Neural cell (in vitro differentiated cells): ENCODE measurements around the gene MAD1L1. TPM values are rescaled to one million over a fixed set of nuclear protein-coding genes. Genes with fewer than 3 reads are reported as not detected.

Experiments
- H2AFZ ChIP-seq: fragments of 200-600, 300-800 bp; sonication (generic), shearing (Covaris generic); 2 replicates; pipeline ENCODE4 v1.6.0; 2014; ENCODE audit warnings: low read depth, mild to moderate bottlenecking, antibody characterized with exemption, low read length, moderate library complexity
- H3F3A ChIP-seq: fragments of 200-600 bp; shearing (Covaris generic); 2 replicates; pipeline ENCODE4 v1.6.1; 2016; ENCODE audit warnings: mild to moderate bottlenecking, moderate library complexity, mixed read lengths, antibody characterized with exemption, low read length; ENCODE audit not compliant: insufficient read depth, poor library complexity, severe bottlenecking
- H3K27ac ChIP-seq: fragments of 200-600, 300-800 bp; sonication (generic), shearing (Covaris generic); 2 replicates; pipeline ENCODE4 v1.5.1; 2014; ENCODE audit warnings: mild to moderate bottlenecking, low read length, moderate library complexity
- H3K27me3 ChIP-seq: fragments of 300-800, 200-600 bp; sonication (generic), shearing (Covaris generic); 2 replicates; pipeline ENCODE4 v1.6.0; 2014; ENCODE audit warnings: mild to moderate bottlenecking, low read depth, low read length, moderate library complexity; ENCODE audit not compliant: insufficient read depth
- H3K36me3 ChIP-seq: fragments of 300-800, 200-600 bp; sonication (generic), shearing (Covaris generic); 2 replicates; pipeline ENCODE4 v1.5.1; 2014; ENCODE audit warnings: mild to moderate bottlenecking, antibody characterized with exemption, low read length, moderate library complexity; ENCODE audit not compliant: insufficient read depth
- H3K4me2 ChIP-seq: fragments of 300-800, 200-600 bp; sonication (generic), shearing (Covaris generic); 2 replicates; pipeline ENCODE4 v1.6.0; 2014; ENCODE audit warnings: mild to moderate bottlenecking, low read length
- H3K4me3 ChIP-seq: fragments of 300-800, 200-600 bp; sonication (generic), shearing (Covaris generic); 2 replicates; pipeline ENCODE4 v1.5.1; 2014; ENCODE audit warnings: mild to moderate bottlenecking, low read length, moderate library complexity
- H3K79me2 ChIP-seq: fragments of 200-600 bp; shearing (Covaris generic); replicated peaks from 2 replicates; pipeline ENCODE4 v1.6.0; 2014; ENCODE audit warnings: mild to moderate bottlenecking, low read length, moderate library complexity; ENCODE audit not compliant: insufficient read depth
- H3K9ac ChIP-seq: fragments of 300-800, 200-600 bp; sonication (generic), shearing (Covaris generic); 2 replicates; pipeline ENCODE4 v1.6.1; 2016; ENCODE audit warnings: mild to moderate bottlenecking, low read length, mixed read lengths
- H3K9me2 ChIP-seq: fragments of 200-600 bp; shearing (Covaris generic); 2 replicates; pipeline ENCODE4 v1.6.1; 2016; ENCODE audit warnings: mild to moderate bottlenecking, low read length, mixed read lengths; ENCODE audit not compliant: insufficient read depth
- H3K9me3 ChIP-seq: fragments of 200-600, 300-800 bp; sonication (generic), shearing (Covaris generic); 2 replicates; pipeline ENCODE4 v1.6.1; 2016; ENCODE audit warnings: mild to moderate bottlenecking, mixed run types, low read length, moderate library complexity, mixed read lengths
- H4K20me1 ChIP-seq: fragments of 200-600 bp; shearing (Covaris generic); 2 replicates; pipeline ENCODE4 v1.6.1; 2016; ENCODE audit warnings: mild to moderate bottlenecking, mixed run types; ENCODE audit not compliant: insufficient read depth
- EP300 ChIP-seq: fragments of 450-650 bp; conservative IDR thresholded peaks from 2 replicates; pipeline ENCODE4 v1.6.1; 2014; ENCODE audit warnings: antibody characterized with exemption, mild to moderate bottlenecking, moderate library complexity; ENCODE audit not compliant: poor library complexity, severe bottlenecking
- EZH2 ChIP-seq: fragments of 200-600, 300-800 bp; shearing (Covaris generic), sonication (generic); IDR thresholded peaks from 2 replicates; pipeline ENCODE4 v1.6.1; 2014; ENCODE audit warnings: antibody characterized with exemption, low read length, borderline replicate concordance, mild to moderate bottlenecking; ENCODE audit not compliant: insufficient read depth, poor library complexity, severe bottlenecking
- MXI1 ChIP-seq: fragments of 450-650 bp; conservative IDR thresholded peaks from 2 replicates; pipeline ENCODE4 v1.6.1; 2014; ENCODE audit warnings: antibody characterized with exemption, mild to moderate bottlenecking; ENCODE audit not compliant: poor library complexity, severe bottlenecking
- POLR2AphosphoS5 ChIP-seq: IDR thresholded peaks from 2 replicates; pipeline ENCODE4 v1.6.1; 2012
- RAD21 ChIP-seq: fragments of 450-650 bp; conservative IDR thresholded peaks from 2 replicates; pipeline ENCODE4 v1.6.1; 2014; ENCODE audit warnings: antibody characterized with exemption, mild to moderate bottlenecking, moderate library complexity
- REST ChIP-seq: IDR thresholded peaks from 2 replicates; pipeline ENCODE4 v1.6.1; 2012; ENCODE audit warnings: borderline replicate concordance
- SMC3 ChIP-seq: fragments of 450-650 bp; conservative IDR thresholded peaks from 2 replicates; pipeline ENCODE4 v1.6.1; 2014; ENCODE audit warnings: antibody characterized with exemption, mild to moderate bottlenecking, moderate library complexity; ENCODE audit not compliant: poor library complexity
- TAF1 ChIP-seq: IDR thresholded peaks from 2 replicates; pipeline ENCODE4 v1.6.1; 2012; ENCODE audit warnings: low read depth
- polyA plus RNA-seq: library from polyadenylated mRNA; depleted of rRNA; stranded (reverse); fragments of >200 nt; gene quantifications from 2 replicates; pipeline ENCODE4 v1.2.3, GENCODE V29; 2014
- TF ChIP-seq, protein P1 (sequence below): fragments of 450-650 bp; IDR thresholded peaks from 2 replicates; pipeline ENCODE4 v1.5.1; 2014; ENCODE audit warnings: antibody characterized with exemption, mild to moderate bottlenecking, moderate library complexity; ENCODE audit not compliant: poor library complexity, severe bottlenecking

The MAD1L1 gene
- polyA plus RNA-seq, 1 donor from 2014 or later: 31.4 TPM

DNA sequence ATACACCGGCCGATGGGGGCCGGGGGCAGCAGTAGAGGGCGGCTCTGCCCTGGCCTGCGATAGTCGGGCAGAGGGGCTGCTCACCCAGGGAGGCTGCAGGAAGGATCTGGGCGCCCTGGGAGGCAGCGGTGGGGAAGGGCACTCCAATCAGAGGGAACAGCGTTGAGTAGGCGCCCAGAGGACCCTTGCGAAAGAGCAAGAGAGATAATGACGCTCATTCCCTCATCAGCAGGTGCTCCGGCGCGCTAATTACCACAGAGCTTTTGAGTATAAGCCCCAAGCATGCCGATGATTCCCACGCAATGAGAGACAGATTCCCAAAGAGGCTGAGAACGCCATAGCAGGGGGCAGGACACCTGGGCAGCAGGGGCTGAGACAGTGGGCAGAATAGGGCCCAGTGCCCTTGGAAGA, 215.3 kb downstream of the MAD1L1 start:
- TF ChIP-seq EZH2 (no peak), REST (no peak), POLR2AphosphoS5 (no peak), TAF1 (no peak)
- Histone ChIP-seq H3K9ac (no peak overlapping the region), H3K36me3 (no peaks in the 10 kb centered on the region), H3F3A (no peaks in the 10 kb centered on the region), H3K27me3 (no peaks in the 10 kb centered on the region), H3K27ac (no peak overlapping the region), H3K9me3 (no peaks in the 10 kb centered on the region), H3K9me2 (no peaks in the 10 kb centered on the region), H3K79me2 (no peaks in the 10 kb centered on the region), H4K20me1 (no peaks in the 10 kb centered on the region), H3K4me3 (no peak overlapping the region), H3K4me2 (no peak overlapping the region), H2AFZ (no peak overlapping the region)

- Histone ChIP-seq H2AFZ (no peak overlapping the region), H3K4me2 (no peak overlapping the region), H3F3A (no peaks in the 10 kb centered on the region), H3K79me2 (no peaks in the 10 kb centered on the region), H3K4me3 (no peak overlapping the region), H3K27ac (no peak overlapping the region), H3K9ac (no peak overlapping the region), H4K20me1 (no peaks in the 10 kb centered on the region), H3K27me3 (no peaks in the 10 kb centered on the region), H3K9me3 (no peaks in the 10 kb centered on the region), H3K9me2 (no peaks in the 10 kb centered on the region), H3K36me3 (no peaks in the 10 kb centered on the region)
- TF ChIP-seq POLR2AphosphoS5 (no peak), EP300 (no peak), TAF1 (no peak)
Measured at GRCh38 chr7:2016761-2017480, 215.8 kb downstream of the MAD1L1 start.

DNA sequence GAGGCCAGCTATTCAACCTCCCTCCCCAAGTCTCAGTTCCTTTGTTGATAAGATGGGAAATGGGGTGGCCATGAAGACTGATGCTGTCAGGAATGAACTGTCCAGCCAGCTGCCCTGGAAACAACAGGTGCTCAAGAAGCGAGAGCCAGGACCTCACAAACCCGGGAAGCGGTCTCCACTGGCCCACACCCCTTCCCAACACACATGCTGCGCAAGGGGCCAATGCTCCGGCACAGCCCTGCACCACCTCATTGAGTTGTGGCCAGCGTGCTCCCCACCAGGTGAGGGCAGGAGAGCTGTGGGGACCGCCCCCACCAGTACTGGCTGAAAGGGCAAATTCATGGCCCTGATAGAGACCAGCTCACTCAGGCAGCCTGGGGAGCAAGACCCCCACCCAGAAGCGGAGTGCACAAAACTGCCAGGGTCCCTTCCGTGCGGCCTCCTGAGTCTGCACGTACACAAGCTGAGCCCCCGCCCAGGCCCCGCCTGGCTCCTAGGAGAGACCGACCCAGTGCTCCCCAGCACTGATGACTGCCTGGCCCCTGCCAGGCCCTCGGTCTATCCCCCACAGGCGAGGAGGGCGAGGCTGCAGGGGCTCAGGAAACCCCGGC, 216.6 kb downstream of the MAD1L1 start:
- Histone ChIP-seq H3K9me2 (no peaks in the 10 kb centered on the region), H3K36me3 (no peaks in the 10 kb centered on the region), H4K20me1 (no peaks in the 10 kb centered on the region), H3K4me3 (no peak overlapping the region), H3K27ac (no peak overlapping the region), H2AFZ (no peak overlapping the region), H3F3A (no peaks in the 10 kb centered on the region), H3K9ac (no peak overlapping the region), H3K4me2 (no peak overlapping the region), H3K27me3 (no peaks in the 10 kb centered on the region), H3K79me2 (no peaks in the 10 kb centered on the region), H3K9me3 (no peaks in the 10 kb centered on the region)
- TF ChIP-seq EP300: no peak
- no peak for TF ChIP-seq TAF1
- no peak for TF ChIP-seq RAD21
- no peak for TF ChIP-seq SMC3
- TF ChIP-seq, protein P1, sequence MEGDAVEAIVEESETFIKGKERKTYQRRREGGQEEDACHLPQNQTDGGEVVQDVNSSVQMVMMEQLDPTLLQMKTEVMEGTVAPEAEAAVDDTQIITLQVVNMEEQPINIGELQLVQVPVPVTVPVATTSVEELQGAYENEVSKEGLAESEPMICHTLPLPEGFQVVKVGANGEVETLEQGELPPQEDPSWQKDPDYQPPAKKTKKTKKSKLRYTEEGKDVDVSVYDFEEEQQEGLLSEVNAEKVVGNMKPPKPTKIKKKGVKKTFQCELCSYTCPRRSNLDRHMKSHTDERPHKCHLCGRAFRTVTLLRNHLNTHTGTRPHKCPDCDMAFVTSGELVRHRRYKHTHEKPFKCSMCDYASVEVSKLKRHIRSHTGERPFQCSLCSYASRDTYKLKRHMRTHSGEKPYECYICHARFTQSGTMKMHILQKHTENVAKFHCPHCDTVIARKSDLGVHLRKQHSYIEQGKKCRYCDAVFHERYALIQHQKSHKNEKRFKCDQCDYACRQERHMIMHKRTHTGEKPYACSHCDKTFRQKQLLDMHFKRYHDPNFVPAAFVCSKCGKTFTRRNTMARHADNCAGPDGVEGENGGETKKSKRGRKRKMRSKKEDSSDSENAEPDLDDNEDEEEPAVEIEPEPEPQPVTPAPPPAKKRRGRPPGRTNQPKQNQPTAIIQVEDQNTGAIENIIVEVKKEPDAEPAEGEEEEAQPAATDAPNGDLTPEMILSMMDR: no peak
- TF ChIP-seq EZH2: no peak
- no peak for TF ChIP-seq REST
- no peak for TF ChIP-seq POLR2AphosphoS5
- TF ChIP-seq MXI1: no peak
